HEK293 (cell line): Measurements from ENCODE around the gene MT1HL1.
A peak's percentile ranks its signal among the peaks of the same experiment; 100 is the strongest.

Source experiments
- KLF7 ChIP-seq: fragments of 450-650 bp; formaldehyde crosslinking; IDR thresholded peaks from 2 replicates; pipeline ENCODE4 v1.5.1; 2016; ENCODE audit warnings: missing biosample characterization, missing genetic modification characterization, borderline replicate concordance
- ZFP37 ChIP-seq: fragments of 450-650 bp; formaldehyde crosslinking; IDR thresholded peaks from 2 replicates; pipeline ENCODE4 v1.5.1; 2016; ENCODE audit warnings: missing biosample characterization, missing genetic modification characterization
- ZNF10 ChIP-seq: fragments of 450-650 bp; formaldehyde crosslinking; IDR thresholded peaks from 2 replicates; pipeline ENCODE4 v1.5.1; 2017; ENCODE audit warnings: missing biosample characterization, missing genetic modification characterization
- ZNF121 ChIP-seq: fragments of 450-650 bp; formaldehyde crosslinking; IDR thresholded peaks from 2 replicates; pipeline ENCODE4 v1.5.1; 2016; ENCODE audit warnings: missing biosample characterization, missing genetic modification characterization
- ZNF248 ChIP-seq: fragments of 450-650 bp; formaldehyde crosslinking; IDR thresholded peaks from 2 replicates; pipeline ENCODE4 v1.5.1; 2017; ENCODE audit warnings: missing biosample characterization, missing genetic modification characterization
- ZNF324 ChIP-seq: fragments of 450-650 bp; formaldehyde crosslinking; IDR thresholded peaks from 2 replicates; pipeline ENCODE4 v1.5.1; 2016; ENCODE audit warnings: missing biosample characterization, missing genetic modification characterization
- ZNF354C ChIP-seq: fragments of 450-650 bp; formaldehyde crosslinking; IDR thresholded peaks from 2 replicates; pipeline ENCODE4 v1.5.1; 2016; ENCODE audit warnings: missing biosample characterization, missing genetic modification characterization, low read depth, borderline replicate concordance
- ZNF366 ChIP-seq: fragments of 450-650 bp; formaldehyde crosslinking; conservative IDR thresholded peaks from 2 replicates; pipeline ENCODE4 v1.5.1; 2016; ENCODE audit warnings: missing biosample characterization, missing genetic modification characterization
- ZNF398 ChIP-seq: fragments of 450-650 bp; formaldehyde crosslinking; IDR thresholded peaks from 2 replicates; pipeline ENCODE4 v1.5.1; 2017; ENCODE audit warnings: missing biosample characterization, missing genetic modification characterization
- ZNF48 ChIP-seq: fragments of 450-650 bp; formaldehyde crosslinking; IDR thresholded peaks from 2 replicates; pipeline ENCODE4 v1.5.1; 2016; ENCODE audit warnings: missing biosample characterization, missing genetic modification characterization
- ZNF518A ChIP-seq: fragments of 450-650 bp; formaldehyde crosslinking; conservative IDR thresholded peaks from 2 replicates; pipeline ENCODE4 v1.5.1; 2016; ENCODE audit warnings: low read depth, missing biosample characterization, missing genetic modification characterization
- ZNF560 ChIP-seq: fragments of 450-650 bp; formaldehyde crosslinking; IDR thresholded peaks from 2 replicates; pipeline ENCODE4 v1.5.1; 2017; ENCODE audit warnings: missing biosample characterization, missing genetic modification characterization, borderline replicate concordance
- ZNF629 ChIP-seq: fragments of 450-650 bp; formaldehyde crosslinking; IDR thresholded peaks from 2 replicates; pipeline ENCODE4 v1.5.1; 2017; ENCODE audit warnings: missing biosample characterization, missing genetic modification characterization
- ZNF704 ChIP-seq: fragments of 450-650 bp; formaldehyde crosslinking; IDR thresholded peaks from 2 replicates; pipeline ENCODE4 v1.5.1; 2016; ENCODE audit warnings: missing biosample characterization, missing genetic modification characterization
- ZNF768 ChIP-seq: fragments of 450-650 bp; formaldehyde crosslinking; IDR thresholded peaks from 2 replicates; pipeline ENCODE4 v1.5.1; 2018; ENCODE audit warnings: missing biosample characterization, mild to moderate bottlenecking, missing genetic modification characterization
- ZSCAN23 ChIP-seq: fragments of 450-650 bp; formaldehyde crosslinking; IDR thresholded peaks from 2 replicates; pipeline ENCODE4 v1.5.1; 2016; ENCODE audit warnings: missing biosample characterization, missing genetic modification characterization
- TF ChIP-seq, protein P1 (sequence below): fragments of 450-650 bp; formaldehyde crosslinking; IDR thresholded peaks from 2 replicates; pipeline ENCODE4 v1.5.1; 2017; ENCODE audit warnings: missing biosample characterization, missing genetic modification characterization
- TF ChIP-seq, protein P2 (sequence below): fragments of 450-650 bp; formaldehyde crosslinking; IDR thresholded peaks from 2 replicates; pipeline ENCODE4 v1.5.1; 2016; ENCODE audit warnings: missing biosample characterization, missing genetic modification characterization
- TF ChIP-seq, protein P3 (sequence below): fragments of 450-650 bp; formaldehyde crosslinking; IDR thresholded peaks from 2 replicates; pipeline ENCODE4 v1.5.1; 2016; ENCODE audit warnings: missing biosample characterization, missing genetic modification characterization
- TF ChIP-seq, protein P4 (sequence below): fragments of 450-650 bp; formaldehyde crosslinking; IDR thresholded peaks from 2 replicates; pipeline ENCODE4 v1.5.1; 2017; ENCODE audit warnings: missing biosample characterization, missing genetic modification characterization

MT1HL1 gene

GRCh38 chr1:237041795-237042525 is 37.7 kb upstream of the MT1HL1 start, which contains the start of gene RYR2 (continued):
- TF ChIP-seq ZNF354C (no peak), ZNF629 (tag by site-specific recombination) (peak; percentile 42; the same call in 1 of the 2 replicates), ZNF366 (0 out of 2 replicates have a peak, but pooled peaks have one; percentile 28), ZSCAN23 (no peak), ZNF324 (tag by site-specific recombination) (peak; percentile 59; the same call in 1 of the 2 replicates), ZNF518A (peak; percentile 36; the same call in 1 of the 2 replicates), ZFP37 (0 out of 2 replicates have a peak, but pooled peaks have one; percentile 48), ZNF704 (no peak), ZNF560 (tag by site-specific recombination) (no peak), ZNF121 (tag by site-specific recombination) (no peak), ZNF398 (tag by site-specific recombination) (peak; percentile 17; the same call in 1 of the 2 replicates), ZNF10 (tag by site-specific recombination) (no peak), KLF7 (tag by site-specific recombination) (no peak), ZNF48 (tag by site-specific recombination) (no peak), ZNF248 (tag by site-specific recombination) (no peak), ZNF768 (tag by site-specific recombination) (no peak)
- TF ChIP-seq, protein P1, sequence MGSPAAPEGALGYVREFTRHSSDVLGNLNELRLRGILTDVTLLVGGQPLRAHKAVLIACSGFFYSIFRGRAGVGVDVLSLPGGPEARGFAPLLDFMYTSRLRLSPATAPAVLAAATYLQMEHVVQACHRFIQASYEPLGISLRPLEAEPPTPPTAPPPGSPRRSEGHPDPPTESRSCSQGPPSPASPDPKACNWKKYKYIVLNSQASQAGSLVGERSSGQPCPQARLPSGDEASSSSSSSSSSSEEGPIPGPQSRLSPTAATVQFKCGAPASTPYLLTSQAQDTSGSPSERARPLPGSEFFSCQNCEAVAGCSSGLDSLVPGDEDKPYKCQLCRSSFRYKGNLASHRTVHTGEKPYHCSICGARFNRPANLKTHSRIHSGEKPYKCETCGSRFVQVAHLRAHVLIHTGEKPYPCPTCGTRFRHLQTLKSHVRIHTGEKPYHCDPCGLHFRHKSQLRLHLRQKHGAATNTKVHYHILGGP (tag by site-specific recombination): no peak
- TF ChIP-seq, protein P2, sequence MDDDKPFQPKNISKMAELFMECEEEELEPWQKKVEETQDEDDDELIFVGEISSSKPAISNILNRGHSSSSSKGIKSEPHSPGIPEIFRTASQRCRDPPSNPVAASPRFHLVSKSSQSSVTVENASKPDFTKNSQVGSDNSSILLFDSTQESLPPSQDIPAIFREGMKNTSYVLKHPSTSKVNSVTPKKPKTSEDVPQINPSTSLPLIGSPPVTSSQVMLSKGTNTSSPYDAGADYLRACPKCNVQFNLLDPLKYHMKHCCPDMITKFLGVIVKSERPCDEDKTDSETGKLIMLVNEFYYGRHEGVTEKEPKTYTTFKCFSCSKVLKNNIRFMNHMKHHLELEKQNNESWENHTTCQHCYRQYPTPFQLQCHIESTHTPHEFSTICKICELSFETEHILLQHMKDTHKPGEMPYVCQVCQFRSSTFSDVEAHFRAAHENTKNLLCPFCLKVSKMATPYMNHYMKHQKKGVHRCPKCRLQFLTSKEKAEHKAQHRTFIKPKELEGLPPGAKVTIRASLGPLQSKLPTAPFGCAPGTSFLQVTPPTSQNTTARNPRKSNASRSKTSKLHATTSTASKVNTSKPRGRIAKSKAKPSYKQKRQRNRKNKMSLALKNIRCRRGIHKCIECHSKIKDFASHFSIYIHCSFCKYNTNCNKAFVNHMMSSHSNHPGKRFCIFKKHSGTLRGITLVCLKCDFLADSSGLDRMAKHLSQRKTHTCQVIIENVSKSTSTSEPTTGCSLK (tag by site-specific recombination): no peak
- TF ChIP-seq, protein P3, sequence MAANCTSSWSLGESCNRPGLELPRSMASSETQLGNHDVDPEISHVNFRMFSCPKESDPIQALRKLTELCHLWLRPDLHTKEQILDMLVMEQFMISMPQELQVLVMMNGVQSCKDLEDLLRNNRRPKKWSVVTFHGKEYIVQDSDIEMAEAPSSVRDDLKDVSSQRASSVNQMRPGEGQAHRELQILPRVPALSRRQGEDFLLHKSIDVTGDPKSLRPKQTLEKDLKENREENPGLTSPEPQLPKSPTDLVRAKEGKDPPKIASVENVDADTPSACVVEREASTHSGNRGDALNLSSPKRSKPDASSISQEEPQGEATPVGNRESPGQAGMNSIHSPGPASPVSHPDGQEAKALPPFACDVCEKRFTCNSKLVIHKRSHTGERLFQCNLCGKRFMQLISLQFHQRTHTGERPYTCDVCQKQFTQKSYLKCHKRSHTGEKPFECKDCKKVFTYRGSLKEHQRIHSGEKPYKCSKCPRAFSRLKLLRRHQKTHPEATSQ (tag by site-specific recombination): no peak
- TF ChIP-seq, protein P4, sequence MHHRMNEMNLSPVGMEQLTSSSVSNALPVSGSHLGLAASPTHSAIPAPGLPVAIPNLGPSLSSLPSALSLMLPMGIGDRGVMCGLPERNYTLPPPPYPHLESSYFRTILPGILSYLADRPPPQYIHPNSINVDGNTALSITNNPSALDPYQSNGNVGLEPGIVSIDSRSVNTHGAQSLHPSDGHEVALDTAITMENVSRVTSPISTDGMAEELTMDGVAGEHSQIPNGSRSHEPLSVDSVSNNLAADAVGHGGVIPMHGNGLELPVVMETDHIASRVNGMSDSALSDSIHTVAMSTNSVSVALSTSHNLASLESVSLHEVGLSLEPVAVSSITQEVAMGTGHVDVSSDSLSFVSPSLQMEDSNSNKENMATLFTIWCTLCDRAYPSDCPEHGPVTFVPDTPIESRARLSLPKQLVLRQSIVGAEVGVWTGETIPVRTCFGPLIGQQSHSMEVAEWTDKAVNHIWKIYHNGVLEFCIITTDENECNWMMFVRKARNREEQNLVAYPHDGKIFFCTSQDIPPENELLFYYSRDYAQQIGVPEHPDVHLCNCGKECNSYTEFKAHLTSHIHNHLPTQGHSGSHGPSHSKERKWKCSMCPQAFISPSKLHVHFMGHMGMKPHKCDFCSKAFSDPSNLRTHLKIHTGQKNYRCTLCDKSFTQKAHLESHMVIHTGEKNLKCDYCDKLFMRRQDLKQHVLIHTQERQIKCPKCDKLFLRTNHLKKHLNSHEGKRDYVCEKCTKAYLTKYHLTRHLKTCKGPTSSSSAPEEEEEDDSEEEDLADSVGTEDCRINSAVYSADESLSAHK (tag by site-specific recombination): no peak; the same call in 1 of the 2 replicates
